ENCODE measurements around the gene SORBS2.
A peak's percentile ranks its signal among the peaks of the same experiment; 100 is the strongest.

Gene SORBS2

DNA sequence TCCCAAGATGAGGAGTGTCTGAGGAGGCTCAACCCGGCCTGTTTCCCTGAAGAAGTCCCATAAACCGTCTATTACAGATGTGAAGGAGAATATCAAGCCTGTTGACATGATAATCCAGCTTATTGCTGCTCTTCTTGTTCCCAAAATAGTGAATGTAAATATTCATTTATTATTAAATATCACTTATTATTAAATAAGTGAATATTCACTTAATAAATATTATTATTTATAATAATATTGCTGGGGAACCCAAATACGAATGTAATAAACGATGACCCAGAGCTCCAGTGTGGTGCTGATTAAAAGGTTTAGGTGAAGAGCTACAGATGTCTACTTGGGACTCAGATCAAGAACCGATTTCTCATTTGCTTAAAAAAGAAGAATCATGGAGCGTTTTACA lies 23.8 kb upstream of the SORBS2 start:
- DNase-seq = no peak

- DNase-seq = no peak
These were observed 23.3 kb upstream of the SORBS2 start for GRCh38 chr4:185835336-185835735.

- DNase-seq = no peak
These were observed 22.8 kb upstream of the SORBS2 start for GRCh38 chr4:185834778-185835177.

GRCh38 chr4:185834088-185834487 lies 22.1 kb upstream of the SORBS2 start:
- DNase-seq = no peak

DNA sequence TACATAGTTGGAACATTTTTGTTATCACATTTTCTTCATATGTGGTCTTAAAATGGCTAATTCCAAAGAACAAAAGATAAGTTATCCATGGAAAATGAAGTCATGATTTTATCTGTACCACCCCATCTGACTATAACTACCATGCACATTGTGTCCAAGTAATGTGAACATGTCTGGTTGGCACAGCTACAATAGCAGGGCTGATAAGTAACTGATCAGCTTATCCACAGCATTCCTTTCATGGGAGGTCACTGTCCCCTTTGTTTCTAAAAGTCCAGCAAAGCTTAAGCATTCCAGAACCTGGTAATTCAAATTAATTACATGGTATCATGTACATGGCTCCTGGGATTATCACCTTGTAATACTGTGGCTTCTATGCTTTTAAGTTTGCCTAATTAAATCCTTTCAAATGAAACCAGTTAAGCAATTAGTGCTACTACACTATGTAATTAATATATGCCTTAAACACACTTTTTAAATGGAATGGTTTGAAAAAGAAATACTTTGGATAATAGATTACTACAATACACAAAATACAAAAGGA lies 21.1 kb upstream of the SORBS2 start:
- DNase-seq = no peak

GRCh38 chr4:185831125-185831815 lies 19.3 kb upstream of the SORBS2 start:
- no peak for DNase-seq

DNA sequence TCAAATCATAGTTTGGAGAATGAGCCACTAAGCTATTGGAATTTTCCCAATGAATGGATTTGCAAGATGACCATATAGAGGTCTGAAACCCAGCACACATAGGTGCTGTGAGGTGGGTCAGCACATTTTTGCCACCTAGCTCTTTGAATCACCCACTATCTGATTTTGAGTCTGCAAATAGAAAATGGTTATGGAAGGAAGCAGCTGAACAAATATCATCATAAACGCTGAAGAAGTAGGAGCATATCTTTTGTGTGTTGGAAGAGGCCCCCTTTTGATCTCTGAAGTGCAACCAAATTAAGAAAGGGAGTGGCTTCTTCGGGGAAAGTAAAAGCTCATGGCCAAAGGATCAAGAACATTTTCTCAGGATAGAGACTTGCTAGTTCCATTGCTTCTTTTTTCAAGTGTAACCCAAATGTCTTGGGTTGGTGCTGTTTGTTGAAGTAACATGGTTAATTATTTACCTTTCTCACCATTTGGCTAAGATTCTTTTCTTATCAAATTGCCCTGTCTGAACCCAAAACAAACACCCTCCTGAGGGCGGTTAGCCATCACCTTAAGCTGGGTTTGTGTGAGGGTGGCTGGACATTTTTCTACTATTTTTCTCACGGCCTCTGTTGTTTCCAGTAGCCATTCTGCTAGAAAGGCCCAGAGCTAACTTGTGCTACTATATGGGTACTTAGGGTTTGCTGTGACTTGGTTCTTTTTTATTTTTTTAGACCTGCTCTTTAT lies 18.4 kb upstream of the SORBS2 start:
- DNase-seq = no peak

- no peak for DNase-seq
These were observed 14.4 kb upstream of the SORBS2 start for GRCh38 chr4:185826381-185826780.

DNA sequence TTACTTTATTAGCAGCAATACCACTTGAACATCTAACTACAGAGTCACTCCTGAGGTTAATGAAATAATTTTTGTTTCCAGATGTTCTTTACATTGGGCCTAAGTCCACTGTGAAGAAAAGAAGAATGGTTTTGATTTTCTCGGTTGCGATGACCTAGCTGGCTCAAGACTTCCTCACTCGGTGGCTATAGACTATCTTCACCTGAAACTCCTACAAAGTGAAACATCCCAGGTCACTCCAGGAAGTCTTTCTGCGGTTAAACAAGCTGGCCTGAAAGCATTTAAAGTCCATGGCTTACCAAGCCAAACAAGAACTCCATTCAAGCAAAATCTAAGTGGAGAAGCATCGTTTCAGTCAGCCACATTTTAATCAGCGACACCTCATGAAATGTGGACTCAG lies 13.7 kb upstream of the SORBS2 start:
- no peak for DNase-seq

DNA sequence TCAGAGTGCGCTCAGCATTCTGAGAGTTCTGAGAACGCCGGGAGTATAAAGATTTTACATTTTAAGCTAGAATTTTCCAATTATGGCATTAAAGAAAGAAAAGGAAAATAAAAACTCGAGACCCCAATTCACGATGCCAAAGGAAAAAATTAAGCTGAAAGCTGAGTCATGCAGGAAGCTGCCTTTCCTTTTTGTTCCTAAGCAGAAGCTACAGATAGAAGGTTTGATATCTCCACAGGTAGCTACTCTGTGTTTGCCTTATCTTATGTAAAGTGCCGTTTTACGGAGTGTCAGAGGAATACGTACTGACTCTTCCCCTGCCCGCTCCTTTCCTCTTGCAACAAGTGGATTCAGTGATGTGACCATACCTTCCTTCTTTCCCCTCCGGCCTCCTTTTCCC lies 10.8 kb upstream of the SORBS2 start:
- no peak for DNase-seq

DNA sequence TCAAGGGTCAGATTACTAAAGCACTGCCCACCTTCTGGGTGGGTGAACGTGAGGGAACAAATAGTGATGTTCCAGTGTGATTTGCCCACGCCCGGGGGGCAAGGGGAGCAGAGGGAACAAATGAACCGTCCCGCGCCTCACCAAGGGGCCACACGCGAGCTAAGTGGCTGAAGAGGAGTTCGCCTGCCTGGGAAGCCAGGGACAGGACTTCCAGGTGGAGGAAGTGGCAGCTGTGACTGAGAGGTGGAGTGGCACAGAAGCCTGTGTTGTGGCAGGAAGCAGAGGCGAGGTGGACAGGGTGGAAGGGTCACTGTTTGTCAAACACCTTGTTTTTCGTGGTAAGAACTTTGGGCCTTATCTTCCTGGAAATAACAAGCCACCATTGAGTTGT lies 9.0 kb upstream of the SORBS2 start:
- no peak for DNase-seq

GRCh38 chr4:185820146-185821028 lies 8.4 kb upstream of the SORBS2 start:
- peak; percentile 37 for DNase-seq

- no peak for DNase-seq
These were observed 7.2 kb upstream of the SORBS2 start for GRCh38 chr4:185819144-185819543.

DNA sequence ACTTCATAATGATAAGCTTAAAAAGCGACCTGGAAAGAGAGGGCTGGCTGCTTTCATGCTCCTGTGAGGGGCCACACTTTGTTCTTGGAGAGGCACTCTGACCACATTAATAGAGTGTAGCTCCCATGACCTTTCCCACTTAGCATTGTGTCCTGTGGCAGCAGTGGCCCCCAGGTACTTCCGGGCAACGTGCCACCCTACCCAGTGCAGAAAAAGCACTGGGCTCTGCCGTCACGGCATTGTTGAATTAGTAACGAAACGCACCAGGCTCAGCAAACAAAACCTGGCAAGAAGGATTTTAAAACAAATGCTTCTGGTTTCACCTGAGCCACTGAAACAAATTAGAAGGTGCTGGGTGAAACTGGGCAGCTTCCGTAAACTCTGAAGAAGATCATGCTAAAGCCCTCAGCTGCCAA lies 5.4 kb upstream of the SORBS2 start:
- DNase-seq = peak; percentile 23

GRCh38 chr4:185813133-185813532 lies 1.1 kb upstream of the SORBS2 start:
- DNase-seq = no peak

DNA sequence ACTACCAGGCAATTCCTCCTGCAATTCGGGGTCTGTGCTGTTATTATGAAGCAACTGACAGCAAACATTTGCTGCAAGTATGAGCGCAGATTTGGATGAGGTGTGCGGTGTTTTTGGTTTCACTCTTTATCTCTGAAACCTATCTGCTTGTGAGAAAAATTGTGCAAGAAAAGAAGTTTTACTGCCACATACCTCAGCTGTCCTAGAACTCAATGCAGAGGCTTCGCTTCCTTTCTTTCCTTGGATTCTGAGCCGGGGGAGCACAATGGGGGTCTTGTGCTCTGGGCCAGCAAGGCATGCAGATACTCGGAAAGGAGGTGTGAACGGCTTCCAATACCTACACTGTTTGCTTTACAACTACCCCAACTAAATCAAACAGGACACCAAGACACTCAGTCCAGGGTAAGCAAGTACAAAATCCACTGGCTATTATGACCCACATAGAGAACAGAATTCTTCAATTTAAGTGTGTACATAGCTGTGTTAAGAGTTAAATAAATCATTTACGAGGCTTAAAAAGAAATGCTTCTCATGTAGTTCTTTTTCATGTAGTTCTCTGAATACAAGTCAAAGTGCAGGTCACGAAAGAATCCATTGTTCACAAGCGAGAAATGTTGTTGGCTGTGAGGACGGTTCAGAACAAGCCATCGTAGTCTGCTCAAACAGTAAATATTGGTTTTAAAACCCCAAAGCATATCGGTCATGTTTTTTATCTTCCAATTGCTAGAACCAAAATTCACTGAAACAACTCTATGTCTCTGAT lies 1.1 kb downstream of the SORBS2 start:
- peak; percentile 44 for DNase-seq

- DNase-seq = peak; percentile 33
These were observed 2.4 kb downstream of the SORBS2 start for GRCh38 chr4:185809533-185810071.

- no peak for DNase-seq
These were observed 2.9 kb downstream of the SORBS2 start for GRCh38 chr4:185809121-185809520.

DNA sequence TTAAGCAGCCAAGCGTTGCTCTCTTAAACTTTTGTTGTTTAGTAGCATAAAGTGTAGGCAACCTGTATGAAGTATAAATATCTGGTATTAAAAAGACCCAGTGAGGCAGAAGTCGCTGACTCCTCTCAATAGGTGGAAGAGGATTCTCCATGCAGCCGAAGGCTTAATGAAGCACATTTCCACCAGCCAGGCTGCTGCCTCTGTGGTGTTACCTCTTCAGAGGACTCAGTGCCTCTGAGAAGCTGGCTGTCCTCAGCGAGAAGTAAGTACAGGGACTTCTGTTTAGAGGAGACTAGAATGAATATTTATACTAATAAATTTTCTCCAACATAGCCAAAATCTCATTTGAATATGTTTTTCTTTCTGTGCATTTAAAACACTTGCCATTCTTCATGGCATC lies 6.0 kb downstream of the SORBS2 start:
- no peak for DNase-seq

- no peak for DNase-seq
These were observed 6.7 kb downstream of the SORBS2 start for GRCh38 chr4:185805262-185805802.

- no peak for DNase-seq
These were observed 9.0 kb downstream of the SORBS2 start for GRCh38 chr4:185803022-185803421.

GRCh38 chr4:185801471-185801870 lies 10.5 kb downstream of the SORBS2 start:
- no peak for DNase-seq

Data from NCI-H526 treated with DMSO at 0.1 percent for 48 hours (cell line).